Astrocyte (in vitro differentiated cells and primary cell): Measurements from ENCODE around the gene ATP10A. TPM values are rescaled to one million over a fixed set of nuclear protein-coding genes. Genes with fewer than 3 reads are reported as not detected.

Source experiments
- DNase-seq: peaks from one replicate; pipeline ENCODE4 v3.0.0-alpha.2; 2010; ENCODE audit warnings: low read depth
- FAIRE-seq: peaks from 2 replicates; lab custom pipeline; 2011; peaks lifted over from hg19 to GRCh38; lab: Jason Lieb, UNC
- H2AFZ ChIP-seq: 2 replicates; pipeline ENCODE4 v1.6.0; 2012; ENCODE audit warnings: low read depth, low read length, inconsistent platforms
- H3K27ac ChIP-seq: 2 replicates; pipeline ENCODE4 v1.5.1; 2011; ENCODE audit warnings: low read depth, low read length, inconsistent platforms
- H3K27me3 ChIP-seq: 2 replicates; pipeline ENCODE4 v1.6.0; 2011; ENCODE audit warnings: low read length, inconsistent platforms; ENCODE audit not compliant: insufficient read depth
- H3K36me3 ChIP-seq: 2 replicates; pipeline ENCODE4 v1.5.1; 2011; ENCODE audit warnings: low read length, inconsistent platforms; ENCODE audit not compliant: insufficient read depth
- H3K4me1 ChIP-seq: 2 replicates; pipeline ENCODE4 v1.5.1; 2011; ENCODE audit warnings: low read length, inconsistent platforms; ENCODE audit not compliant: insufficient read depth
- H3K4me2 ChIP-seq: 2 replicates; pipeline ENCODE4 v1.6.0; 2012; ENCODE audit warnings: low read length, inconsistent platforms
- H3K4me3 ChIP-seq: 2 replicates; pipeline ENCODE4 v1.5.1; 2011; ENCODE audit warnings: low read depth, mild to moderate bottlenecking, low read length, inconsistent platforms; ENCODE audit not compliant: insufficient read depth
- H3K79me2 ChIP-seq: 2 replicates; pipeline ENCODE4 v1.6.0; 2012; ENCODE audit warnings: mild to moderate bottlenecking, low read length, inconsistent platforms; ENCODE audit not compliant: insufficient read depth
- H3K9ac ChIP-seq: 2 replicates; pipeline ENCODE4 v1.6.0; 2012; ENCODE audit warnings: mild to moderate bottlenecking, low read length, inconsistent platforms
- H3K9me3 ChIP-seq: 2 replicates; pipeline ENCODE4 v1.5.1; 2012; ENCODE audit warnings: low read depth, mild to moderate bottlenecking, low read length, inconsistent platforms; ENCODE audit not compliant: insufficient read depth
- H4K20me1 ChIP-seq: 2 replicates; pipeline ENCODE4 v1.6.0; 2012; ENCODE audit warnings: low read length, inconsistent platforms; ENCODE audit not compliant: insufficient read depth
- H3K27ac Mint-ChIP-seq: one replicate; pipeline ENCODE4 v1.8.0; 2021; ENCODE audit warnings: mild to moderate bottlenecking, mixed read lengths; ENCODE audit not compliant: unreplicated experiment
- H3K27me3 Mint-ChIP-seq: one replicate; pipeline ENCODE4 v1.8.0; 2021; ENCODE audit warnings: low read depth, mixed read lengths; ENCODE audit not compliant: unreplicated experiment
- H3K36me3 Mint-ChIP-seq: one replicate; pipeline ENCODE4 v1.8.0; 2021; ENCODE audit warnings: low read depth, mixed read lengths; ENCODE audit not compliant: unreplicated experiment
- H3K4me1 Mint-ChIP-seq: one replicate; pipeline ENCODE4 v1.8.0; 2021; ENCODE audit warnings: low read depth, mixed read lengths; ENCODE audit not compliant: unreplicated experiment
- H3K4me3 Mint-ChIP-seq: one replicate; pipeline ENCODE4 v1.8.0; 2021; ENCODE audit warnings: mild to moderate bottlenecking, moderate library complexity, mixed read lengths; ENCODE audit not compliant: unreplicated experiment
- H3K9me3 Mint-ChIP-seq: one replicate; pipeline ENCODE4 v1.8.0; 2021; ENCODE audit warnings: mild to moderate bottlenecking, mixed read lengths; ENCODE audit not compliant: unreplicated experiment
- CTCF ChIP-seq: IDR thresholded peaks from 2 replicates; pipeline ENCODE4 v1.5.1; 2011; ENCODE audit warnings: low read depth, mild to moderate bottlenecking, inconsistent platforms, low read length, moderate library complexity; ENCODE audit not compliant: insufficient read depth
- EZH2 ChIP-seq: IDR thresholded peaks from 2 replicates; pipeline ENCODE4 v1.6.1; 2012; ENCODE audit warnings: mild to moderate bottlenecking, low read length, inconsistent platforms; ENCODE audit not compliant: insufficient read depth
- total RNA-seq: library from RNA; stranded (reverse); gene quantifications from 2 replicates; pipeline ENCODE4 v1.2.1, GENCODE V29; 2021

The ATP10A gene
- total RNA-seq, 1 donor from 2014 or later = 21.1 TPM

- peaks cover 3% of the 10 kb centered on the region for H3K36me3 ChIP-seq
- Mint-ChIP-seq H3K4me3 (no peak overlapping the region), H3K27ac (no peak overlapping the region), H3K36me3 (peaks cover 28% of the 10 kb centered on the region), H3K4me1 (no peaks in the 10 kb centered on the region), H3K27me3 (peaks cover 5% of the 10 kb centered on the region), H3K9me3 (peaks cover 3% of the 10 kb centered on the region)
- H3K79me2 ChIP-seq = no peaks in the 10 kb centered on the region
- TF ChIP-seq CTCF (no peak), EZH2 (no peak)
- no peaks in the 10 kb centered on the region for H3K27me3 ChIP-seq
- no peak overlapping the region for H2AFZ ChIP-seq
- no peaks in the 10 kb centered on the region for H4K20me1 ChIP-seq
- no peak overlapping the region for H3K9ac ChIP-seq
- H3K4me1 ChIP-seq = peaks cover 11% of the 10 kb centered on the region
- H3K9me3 ChIP-seq = no peaks in the 10 kb centered on the region
- H3K27ac ChIP-seq = no peak overlapping the region
- no peak for DNase-seq
- no peak overlapping the region for H3K4me3 ChIP-seq
- FAIRE-seq = no peak
- H3K4me2 ChIP-seq = no peak overlapping the region
These were observed 148.6 kb downstream of the ATP10A start for GRCh38 chr15:25714538-25714840.

- TF ChIP-seq EZH2 (no peak), CTCF (no peak)
- DNase-seq (no peak), FAIRE-seq (no peak)
- Histone ChIP-seq H3K4me2 (no peak overlapping the region), H3K9ac (no peak overlapping the region), H2AFZ (no peak overlapping the region), H3K36me3 (peaks cover 3% of the 10 kb centered on the region), H3K79me2 (no peaks in the 10 kb centered on the region), H3K27me3 (no peaks in the 10 kb centered on the region), H3K27ac (no peak overlapping the region), H3K4me1 (peaks cover 11% of the 10 kb centered on the region), H3K9me3 (no peaks in the 10 kb centered on the region), H4K20me1 (no peaks in the 10 kb centered on the region), H3K4me3 (no peak overlapping the region)
- peaks cover 3% of the 10 kb centered on the region for H3K9me3 Mint-ChIP-seq
- H3K4me3 Mint-ChIP-seq = no peak overlapping the region
- no peak overlapping the region for H3K27ac Mint-ChIP-seq
- H3K27me3 Mint-ChIP-seq = peaks cover 9% of the 10 kb centered on the region
- H3K36me3 Mint-ChIP-seq = peaks cover 29% of the 10 kb centered on the region
- no peaks in the 10 kb centered on the region for H3K4me1 Mint-ChIP-seq
These were observed 149.2 kb downstream of the ATP10A start for GRCh38 chr15:25713736-25714537.

GRCh38 chr15:25712961-25713355, 150.2 kb downstream of the ATP10A start:
- no peak overlapping the region for H3K27ac ChIP-seq
- H3K9ac ChIP-seq = no peak overlapping the region
- H3K9me3 Mint-ChIP-seq = peaks cover 3% of the 10 kb centered on the region
- peaks cover 10% of the 10 kb centered on the region for H3K27me3 Mint-ChIP-seq
- H3K4me3 Mint-ChIP-seq = no peak overlapping the region
- H3K4me1 ChIP-seq = peaks cover 5% of the 10 kb centered on the region
- DNase-seq = no peak
- no peaks in the 10 kb centered on the region for H3K9me3 ChIP-seq
- TF ChIP-seq CTCF (no peak), EZH2 (no peak)
- H4K20me1 ChIP-seq = no peaks in the 10 kb centered on the region
- H3K27ac Mint-ChIP-seq = no peak overlapping the region
- H3K36me3 ChIP-seq = peaks cover 3% of the 10 kb centered on the region
- no peaks in the 10 kb centered on the region for H3K79me2 ChIP-seq
- H3K4me2 ChIP-seq = no peak overlapping the region
- FAIRE-seq = no peak
- H3K4me1 Mint-ChIP-seq = no peaks in the 10 kb centered on the region
- H3K27me3 ChIP-seq = no peaks in the 10 kb centered on the region
- peaks cover 23% of the 10 kb centered on the region for H3K36me3 Mint-ChIP-seq
- no peak overlapping the region for H2AFZ ChIP-seq
- H3K4me3 ChIP-seq = no peak overlapping the region
